ENCODE results near the gene NUP160.

DNA sequence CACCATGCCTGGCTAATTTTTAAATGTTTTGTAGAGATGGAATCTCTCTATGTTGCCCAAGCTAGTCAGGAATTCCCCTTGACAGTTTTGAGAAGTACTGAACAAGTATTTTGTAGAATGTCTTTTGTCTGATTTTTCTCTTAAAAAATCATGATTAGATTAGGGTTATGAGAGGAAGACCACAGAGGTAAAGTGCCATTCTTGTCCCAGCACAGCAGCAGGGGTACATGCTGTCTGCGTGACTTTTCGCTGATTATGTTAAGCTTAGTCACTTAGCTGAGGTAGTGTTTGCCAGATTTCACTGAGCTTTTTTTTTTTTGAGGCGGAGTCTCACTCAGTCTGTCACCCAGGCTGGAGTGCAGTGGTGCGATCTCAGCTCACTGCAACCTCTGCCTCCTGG lies 13.6 kb upstream of the NUP160 start:
- TF ChIP-seq EZH2 (IDR thresholded peaks at IDR 0.05; ENCODE audit: borderline replicate concordance, low read depth, low read length, poor library complexity, severe bottlenecking): no peak
- TF ChIP-seq, protein P1, sequence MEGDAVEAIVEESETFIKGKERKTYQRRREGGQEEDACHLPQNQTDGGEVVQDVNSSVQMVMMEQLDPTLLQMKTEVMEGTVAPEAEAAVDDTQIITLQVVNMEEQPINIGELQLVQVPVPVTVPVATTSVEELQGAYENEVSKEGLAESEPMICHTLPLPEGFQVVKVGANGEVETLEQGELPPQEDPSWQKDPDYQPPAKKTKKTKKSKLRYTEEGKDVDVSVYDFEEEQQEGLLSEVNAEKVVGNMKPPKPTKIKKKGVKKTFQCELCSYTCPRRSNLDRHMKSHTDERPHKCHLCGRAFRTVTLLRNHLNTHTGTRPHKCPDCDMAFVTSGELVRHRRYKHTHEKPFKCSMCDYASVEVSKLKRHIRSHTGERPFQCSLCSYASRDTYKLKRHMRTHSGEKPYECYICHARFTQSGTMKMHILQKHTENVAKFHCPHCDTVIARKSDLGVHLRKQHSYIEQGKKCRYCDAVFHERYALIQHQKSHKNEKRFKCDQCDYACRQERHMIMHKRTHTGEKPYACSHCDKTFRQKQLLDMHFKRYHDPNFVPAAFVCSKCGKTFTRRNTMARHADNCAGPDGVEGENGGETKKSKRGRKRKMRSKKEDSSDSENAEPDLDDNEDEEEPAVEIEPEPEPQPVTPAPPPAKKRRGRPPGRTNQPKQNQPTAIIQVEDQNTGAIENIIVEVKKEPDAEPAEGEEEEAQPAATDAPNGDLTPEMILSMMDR (conservative IDR thresholded peaks at IDR 0.05; ENCODE audit: low read depth, low read length): no peak
